ENCODE results near the gene MAP4K3.

GRCh38 chr2:39476524-39476923, 39.4 kb upstream of the MAP4K3 start:
- TF ChIP-seq CTCF (IDR thresholded peaks at IDR 0.05 in 2 of 3, conservative IDR thresholded peaks at IDR 0.05 in 1 of 3; ENCODE audit: borderline replicate concordance in 1 of 3, insufficient read depth in 1 of 3, low read depth in 2 of 3, low read length in 2 of 3) (no peak), EZH2phosphoT487 (IDR thresholded peaks at IDR 0.05; ENCODE audit: borderline replicate concordance) (no peak), EZH2 (IDR thresholded peaks at IDR 0.05) (no peak), POLR2A (IDR thresholded peaks at IDR 0.05; ENCODE audit: borderline replicate concordance, extremely low read depth, insufficient read depth, insufficient read length) (no peak)
